CD4-positive, alpha-beta T cell (primary cell): ENCODE results near the gene TNIK. TPM values are rescaled to one million over a fixed set of nuclear protein-coding genes. Genes with fewer than 3 reads are reported as not detected.
A peak's percentile ranks its signal among the peaks of the same experiment; 100 is the strongest.

Experiments
- ATAC-seq: fragments of 200-7000 bp; cut with Tn5 transposase; one replicate; pipeline ENCODE4 v1.10.0; 2022; ENCODE audit warnings: mild to moderate bottlenecking; ENCODE audit not compliant: poor library complexity
- CTCF ChIA-PET: fragments of 350-600 bp; sonication (Branson Sonifier 250); formaldehyde crosslinking; loops from one replicate; lab custom pipeline; 2021; ENCODE audit warnings: antibody characterized with exemption, inconsistent platforms; lab: Charles Lee
- POLR2A ChIA-PET: fragments of 350-600 bp; sonication (Branson Sonifier 250); formaldehyde crosslinking; loops from one replicate; lab custom pipeline; 2021; ENCODE audit warnings: antibody characterized with exemption, inconsistent platforms; lab: Charles Lee
- DNase-seq, 14 experiments: peaks; one replicate each; pipeline ENCODE4 v3.0.0-alpha.2; 2013 to 2020; ENCODE audit warnings: mixed read lengths in 2 of 14
- H3K27ac ChIP-seq, 2 donors: one replicate each; pipeline versions ENCODE4 v1.5.1 to v1.7.0; 2013; ENCODE audit warnings: low read length in 2 of 2, low read depth in 1 of 2, mild to moderate bottlenecking in 1 of 2
- H3K27me3 ChIP-seq, 2 experiments: 1 replicate in 1 of 2; 2 replicates in 1 of 2; pipeline versions ENCODE4 v1.6.1 to v1.7.0; 2013; ENCODE audit warnings: low read length in 2 of 2, control low read depth in 1 of 2, mild to moderate bottlenecking in 1 of 2, moderate library complexity in 1 of 2; ENCODE audit not compliant: insufficient read depth in 2 of 2, control insufficient read depth in 1 of 2
- H3K36me3 ChIP-seq: one replicate; pipeline ENCODE4 v1.6.1; 2013; ENCODE audit warnings: low read length, control low read depth; ENCODE audit not compliant: insufficient read depth
- H3K4me1 ChIP-seq: one replicate; pipeline ENCODE4 v1.6.1; 2013; ENCODE audit warnings: low read length, control low read depth; ENCODE audit not compliant: insufficient read depth
- H3K4me3 ChIP-seq: one replicate; pipeline ENCODE4 v1.5.1; 2013; ENCODE audit warnings: mild to moderate bottlenecking, low read length, moderate library complexity
- H3K9me3 ChIP-seq, 2 experiments: 1 replicate in 1 of 2; 2 replicates in 1 of 2; pipeline versions ENCODE4 v1.6.1 to v1.7.0; 2013; ENCODE audit warnings: low read length in 2 of 2, mild to moderate bottlenecking in 2 of 2, control low read depth in 1 of 2, moderate library complexity in 1 of 2; ENCODE audit not compliant: control insufficient read depth in 1 of 2, insufficient read depth in 1 of 2
- H3K27ac Mint-ChIP-seq: one replicate; pipeline ENCODE4 v1.8.0; 2020; ENCODE audit warnings: mixed read lengths
- H3K27me3 Mint-ChIP-seq: one replicate; pipeline ENCODE4 v1.8.0; 2021; ENCODE audit warnings: mixed read lengths
- H3K36me3 Mint-ChIP-seq: one replicate; pipeline ENCODE4 v1.8.0; 2021; ENCODE audit warnings: low read depth, mixed read lengths
- H3K4me1 Mint-ChIP-seq: one replicate; pipeline ENCODE4 v1.8.0; 2021; ENCODE audit warnings: low read depth, mixed read lengths
- H3K4me3 Mint-ChIP-seq: one replicate; pipeline ENCODE4 v1.8.0; 2020; ENCODE audit warnings: mild to moderate bottlenecking, mixed read lengths
- H3K9me3 Mint-ChIP-seq: one replicate; pipeline ENCODE4 v1.8.0; 2020; ENCODE audit warnings: mixed read lengths
- CTCF ChIP-seq: fragments of 200-600 bp; IDR thresholded peaks from one replicate; pipeline ENCODE4 v1.8.0; 2022; ENCODE audit warnings: antibody characterized with exemption, mild to moderate bottlenecking
- intact Hi-C, 2 experiments: fragments of 100-400 bp; cut with DNase I in 1 of 2; cut with micrococcal nuclease in 1 of 2; formaldehyde crosslinking; loops; one replicate each; pipeline versions ENCODE4 v1.15.1 to v1.9.0; 2023 to 2025; cut with DNase I, micrococcal nuclease
- total RNA-seq, 174 experiments: library from RNA in 2 of 174; stranded (reverse) in 2 of 174; gene quantifications; one replicate each; pipeline ENCODE4 v1.2.3 and lab custom pipeline; 2021 to 2026

The TNIK gene
- total RNA-seq, 2 experiments from 2014 or later, result 71.0 to 78.3 TPM

DNA sequence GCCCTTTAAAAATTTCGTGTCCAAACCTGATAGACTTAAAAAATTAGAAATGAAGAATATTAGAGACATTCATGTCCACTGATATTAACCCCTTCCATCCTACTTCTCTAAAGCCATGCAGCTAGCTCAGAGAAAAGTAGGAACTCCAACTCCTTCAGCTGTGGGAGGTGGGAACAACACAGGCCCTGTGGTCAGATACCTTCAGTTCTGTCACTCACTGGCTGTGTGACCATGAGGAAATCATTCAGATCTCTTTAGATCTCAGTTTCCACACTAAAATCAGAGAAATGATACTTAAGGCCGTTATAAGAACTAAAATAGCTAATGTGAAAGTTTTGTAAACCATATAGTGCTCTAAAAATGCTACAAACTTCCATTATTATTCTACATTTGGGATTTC, 209.8 kb downstream of the TNIK start:
- ChIA-PET CTCF (no interaction called here), POLR2A (interaction anchor here (0.8 to 2.2 kb wide), 5 partner anchors 7 to 211 kb away, joined by 3 to 10 read pairs (median 3); no protein-coding TSS in a partner anchor)
- H3K27ac Mint-ChIP-seq, result peak overlapping the region; percentile 95
- Histone ChIP-seq H3K27me3 (no peaks in the 10 kb centered on the region), H3K9me3 (no peaks in the 10 kb centered on the region), H3K27ac (no peak overlapping the region), H3K36me3 (no peaks in the 10 kb centered on the region), H3K4me3 (no peak overlapping the region), H3K4me1 (peaks cover 58% of the 10 kb centered on the region)
- peaks cover 5% of the 10 kb centered on the region for H3K36me3 Mint-ChIP-seq
- H3K9me3 Mint-ChIP-seq, result no peaks in the 10 kb centered on the region
- no peak for TF ChIP-seq CTCF
- no peak overlapping the region for H3K4me3 Mint-ChIP-seq
- H3K4me1 Mint-ChIP-seq, result peaks cover 35% of the 10 kb centered on the region
- DNase-seq, result no peak
- intact Hi-C loops, result loop anchor here in 1 of 2 experiments (10.0 kb wide), 1 partner anchor 74 kb away; no protein-coding TSS in a partner anchor
- ATAC-seq, result no peak
- no peaks in the 10 kb centered on the region for H3K27me3 Mint-ChIP-seq

DNA sequence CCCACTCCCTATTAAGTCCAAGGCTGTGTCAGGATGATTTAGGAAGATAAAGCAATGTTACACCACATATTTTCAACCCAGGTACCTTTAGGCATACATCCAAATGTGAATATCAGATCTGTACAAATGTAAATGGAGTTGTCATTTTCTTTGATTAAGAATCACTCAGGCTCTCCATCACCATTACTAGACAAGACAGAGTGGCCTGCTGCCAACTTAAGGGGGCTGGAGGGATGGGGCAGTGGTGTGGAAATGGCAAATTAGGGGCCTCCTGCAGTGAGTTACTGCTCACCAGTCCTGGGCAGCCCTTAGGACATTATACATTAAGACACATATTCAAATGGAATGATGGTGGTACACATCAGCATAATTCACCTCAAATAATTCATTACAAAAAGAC, 211.0 kb downstream of the TNIK start:
- CTCF ChIA-PET, result interaction anchor here (0.5 to 0.9 kb wide), 2 partner anchors 24 to 990 kb away, joined by 3 to 4 read pairs; no protein-coding TSS in a partner anchor
- ATAC-seq (no peak), DNase-seq (no peak)
- Mint-ChIP-seq H3K27ac (no peak overlapping the region), H3K27me3 (no peaks in the 10 kb centered on the region), H3K4me3 (no peak overlapping the region), H3K4me1 (peaks cover 23% of the 10 kb centered on the region), H3K36me3 (peaks cover 5% of the 10 kb centered on the region), H3K9me3 (no peaks in the 10 kb centered on the region)
- peak overlapping the region in 1 of 2 donors; percentile 8 for H3K27ac ChIP-seq
- H3K36me3 ChIP-seq, result no peaks in the 10 kb centered on the region
- POLR2A ChIA-PET, result interaction anchor here (0.6 to 2.2 kb wide), 9 partner anchors 9 to 290 kb away, joined by 3 to 10 read pairs (median 3); no protein-coding TSS in a partner anchor
- H3K9me3 ChIP-seq, result no peaks in the 10 kb centered on the region
- intact Hi-C loops, result loop anchor here in 1 of 2 experiments (10.0 kb wide), 1 partner anchor 344 kb away; the partner anchor contains the start of gene EIF5A2
- H3K4me1 ChIP-seq, result peaks cover 56% of the 10 kb centered on the region
- TF ChIP-seq CTCF, result no peak
- H3K27me3 ChIP-seq, result no peaks in the 10 kb centered on the region
- no peak overlapping the region for H3K4me3 ChIP-seq

DNA sequence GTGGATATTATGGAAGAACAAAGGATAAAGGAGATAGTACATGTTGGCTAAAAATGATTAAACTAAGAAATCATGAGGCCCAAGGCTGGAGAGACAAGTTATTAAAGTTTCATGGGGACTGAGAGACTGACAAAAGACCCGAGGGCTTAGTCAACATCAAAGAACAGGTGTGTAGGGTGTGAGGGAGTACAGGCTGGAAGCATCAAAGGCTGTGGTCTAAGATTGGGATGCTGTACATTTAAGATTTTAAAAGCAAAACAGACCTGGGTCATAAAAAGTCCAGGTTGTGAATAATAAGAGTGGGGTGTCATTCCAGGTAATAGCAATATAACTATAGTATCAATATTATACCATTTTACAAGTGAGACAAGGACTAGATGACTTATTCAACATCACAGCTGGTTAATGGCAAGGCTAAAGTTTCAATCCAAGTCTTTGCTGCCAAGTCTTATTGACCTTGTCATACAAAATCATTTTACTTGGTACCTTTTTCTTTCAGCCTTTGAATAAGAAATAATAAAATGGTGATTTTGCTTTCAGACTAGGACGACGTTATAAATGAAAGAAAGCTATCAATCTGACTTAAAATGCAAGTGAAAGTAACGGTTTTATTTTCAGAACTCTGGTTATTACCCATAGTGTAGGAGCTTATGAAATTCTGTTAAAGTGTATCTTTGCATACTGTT, 211.6 kb downstream of the TNIK start:
- intact Hi-C loops, result loop anchor here in 1 of 2 experiments (10.0 kb wide), 1 partner anchor 344 kb away; the partner anchor contains the start of gene EIF5A2
- Mint-ChIP-seq H3K27ac (no peak overlapping the region), H3K27me3 (no peaks in the 10 kb centered on the region), H3K4me3 (no peak overlapping the region), H3K4me1 (peaks cover 17% of the 10 kb centered on the region), H3K9me3 (no peaks in the 10 kb centered on the region), H3K36me3 (peaks cover 5% of the 10 kb centered on the region)
- ChIA-PET CTCF (interaction anchor here (0.5 to 0.9 kb wide), 2 partner anchors 24 to 991 kb away, joined by 3 to 4 read pairs; no protein-coding TSS in a partner anchor), POLR2A (interaction anchor here (0.7 to 2.2 kb wide), 9 partner anchors 9 to 379 kb away, joined by 3 to 10 read pairs (median 4); partner anchors contain the start of gene RPL22L1)
- TF ChIP-seq CTCF, result no peak
- peak overlapping the region in 1 of 2 donors; percentile 25 for H3K27ac ChIP-seq
- H3K4me1 ChIP-seq, result peaks cover 54% of the 10 kb centered on the region
- no peaks in the 10 kb centered on the region for H3K36me3 ChIP-seq
- ATAC-seq, result peak; percentile 37
- H3K9me3 ChIP-seq, result no peaks in the 10 kb centered on the region
- peak in 1 of 14 experiments; percentile 57 for DNase-seq
- no peaks in the 10 kb centered on the region for H3K27me3 ChIP-seq
- peak overlapping the region; percentile 21 for H3K4me3 ChIP-seq
